Activated CD4-positive, alpha-beta T cell treated with anti-CD3 and anti-CD28 coated beads, Interleukin-2, amount 10 ng/mL, durations not matched to agents 24 days and 14 days (primary cell): Measurements from ENCODE around the gene LXN. TPM values are rescaled to one million over a fixed set of nuclear protein-coding genes. Genes with fewer than 3 reads are reported as not detected.
A peak's percentile ranks its signal among the peaks of the same experiment; 100 is the strongest.

Source experiments
- DNase-seq: peaks from one replicate; pipeline ENCODE4 v3.0.0; 2022
- H3K27ac Mint-ChIP-seq: one replicate; pipeline ENCODE4 v1.8.0; 2022; ENCODE audit warnings: mild to moderate bottlenecking, mixed read lengths
- H3K27me3 Mint-ChIP-seq: one replicate; pipeline ENCODE4 v1.8.0; 2022; ENCODE audit warnings: mixed read lengths
- H3K36me3 Mint-ChIP-seq: one replicate; pipeline ENCODE4 v1.8.0; 2022; ENCODE audit warnings: low read depth, mild to moderate bottlenecking, mixed read lengths
- H3K4me1 Mint-ChIP-seq: one replicate; pipeline ENCODE4 v1.8.0; 2021; ENCODE audit warnings: mixed read lengths
- H3K4me3 Mint-ChIP-seq: one replicate; pipeline ENCODE4 v1.8.0; 2022; ENCODE audit warnings: mild to moderate bottlenecking, moderate library complexity, mixed read lengths
- H3K9me3 Mint-ChIP-seq: one replicate; pipeline ENCODE4 v1.8.0; 2021; ENCODE audit warnings: mixed read lengths
- intact Hi-C: fragments of 100-400 bp; cut with micrococcal nuclease; formaldehyde crosslinking; loops from one replicate; pipeline ENCODE4 v1.15.1; 2023
- total RNA-seq: library from RNA; stranded (reverse); gene quantifications from 2 replicates; pipeline ENCODE4 v1.2.3, GENCODE V29; 2022

The LXN gene
- total RNA-seq, 1 donor from 2014 or later, result 16.2 TPM

DNA sequence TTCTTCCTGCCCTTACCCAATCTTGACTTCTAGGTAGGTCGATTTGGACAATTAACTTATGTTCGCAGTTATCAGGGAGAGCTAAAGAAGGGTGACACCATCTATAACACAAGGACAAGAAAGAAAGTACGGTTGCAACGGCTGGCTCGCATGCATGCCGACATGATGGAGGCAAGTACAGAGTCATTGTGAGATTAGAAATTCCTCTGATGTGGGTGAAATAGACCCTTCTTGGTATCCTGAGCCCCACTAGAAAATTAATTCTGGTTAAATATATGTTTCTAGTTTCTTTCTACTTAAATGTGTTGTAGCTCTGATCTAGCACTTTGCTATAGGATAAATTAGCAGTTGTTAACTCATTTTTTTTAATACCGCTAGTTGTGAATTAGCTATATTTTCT is 13.6 kb downstream of the LXN start:
- H3K27me3 Mint-ChIP-seq, result no peaks in the 10 kb centered on the region
- no peak for DNase-seq
- no peak overlapping the region for H3K4me3 Mint-ChIP-seq
- peaks cover 46% of the 10 kb centered on the region for H3K36me3 Mint-ChIP-seq
- intact Hi-C loops, result loop anchor here (1.0 kb wide), 1 partner anchor 132 kb away; no protein-coding TSS in a partner anchor
- no peaks in the 10 kb centered on the region for H3K9me3 Mint-ChIP-seq
- H3K27ac Mint-ChIP-seq, result no peak overlapping the region
- H3K4me1 Mint-ChIP-seq, result peaks cover 6% of the 10 kb centered on the region

DNA sequence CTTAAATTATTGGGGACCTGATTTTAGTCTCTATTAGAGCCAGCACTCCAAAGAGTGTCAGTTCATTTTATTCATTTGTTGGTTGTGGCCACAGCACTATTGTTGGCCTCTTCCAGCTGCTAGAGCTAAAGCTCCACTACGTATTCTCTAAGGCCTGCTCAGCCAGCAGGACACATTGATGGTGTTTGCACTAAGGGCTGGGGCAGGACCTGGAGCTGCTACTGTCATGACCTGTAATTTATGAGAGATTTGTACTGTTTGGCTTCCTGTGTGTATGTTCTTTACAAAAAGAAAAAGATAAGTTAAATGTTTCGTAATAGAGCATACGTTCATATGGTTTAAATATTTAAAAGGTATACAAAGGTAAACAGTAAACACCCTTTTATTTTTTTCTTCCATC is 20.0 kb downstream of the LXN start:
- Mint-ChIP-seq H3K27me3 (no peaks in the 10 kb centered on the region), H3K4me3 (no peak overlapping the region), H3K4me1 (peaks cover 3% of the 10 kb centered on the region), H3K9me3 (no peaks in the 10 kb centered on the region), H3K36me3 (peaks cover 49% of the 10 kb centered on the region), H3K27ac (no peak overlapping the region)
- peak; percentile 32 for DNase-seq
- intact Hi-C loops, result no loop called here

DNA sequence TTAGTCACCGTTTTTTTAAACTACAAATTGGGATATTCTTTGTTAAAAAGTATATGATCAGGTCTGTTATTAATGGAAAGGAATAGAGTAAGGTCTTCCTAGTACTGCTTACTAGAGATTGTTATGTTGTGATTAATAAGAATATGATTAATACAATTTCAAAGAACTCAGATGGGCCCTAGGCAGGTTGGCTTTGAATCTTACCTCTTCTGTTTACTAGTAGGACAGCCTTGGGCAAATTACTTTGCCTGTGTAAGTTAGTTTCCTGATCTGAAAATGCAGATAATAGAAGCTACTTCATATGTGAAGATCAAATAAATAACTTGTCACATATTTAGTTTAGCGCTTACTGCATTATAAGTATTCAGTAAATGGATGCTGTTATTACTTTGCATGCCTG is 21.3 kb downstream of the LXN start:
- Mint-ChIP-seq H3K4me1 (peaks cover 10% of the 10 kb centered on the region), H3K4me3 (no peak overlapping the region), H3K9me3 (no peaks in the 10 kb centered on the region), H3K36me3 (peaks cover 53% of the 10 kb centered on the region), H3K27me3 (no peaks in the 10 kb centered on the region), H3K27ac (no peak overlapping the region)
- intact Hi-C loops, result no loop called here
- no peak for DNase-seq

DNA sequence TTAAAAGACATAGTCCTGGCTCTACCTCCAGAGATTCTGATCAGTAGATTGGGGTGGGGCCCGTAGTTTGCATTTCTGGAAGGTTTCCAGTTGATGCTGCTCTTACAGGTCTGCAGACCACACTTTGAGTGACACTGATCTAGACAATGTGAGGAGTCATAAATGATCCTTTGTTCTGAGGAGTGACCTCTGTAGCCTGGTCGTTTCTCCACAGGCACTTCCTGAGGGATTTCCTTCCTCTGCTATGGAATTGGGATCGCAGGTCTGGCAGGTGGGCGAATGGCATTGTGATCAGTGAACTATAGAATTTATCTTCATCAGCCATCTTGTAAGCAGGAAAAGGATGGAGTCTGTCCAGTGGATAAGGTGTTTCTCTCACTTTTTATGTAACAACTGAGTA is 22.7 kb downstream of the LXN start:
- no peaks in the 10 kb centered on the region for H3K9me3 Mint-ChIP-seq
- DNase-seq, result peak; percentile 35
- no peak overlapping the region for H3K4me3 Mint-ChIP-seq
- H3K36me3 Mint-ChIP-seq, result peaks cover 54% of the 10 kb centered on the region
- H3K27ac Mint-ChIP-seq, result no peak overlapping the region
- no peaks in the 10 kb centered on the region for H3K27me3 Mint-ChIP-seq
- peaks cover 20% of the 10 kb centered on the region for H3K4me1 Mint-ChIP-seq
- intact Hi-C loops, result loop anchor here (5.0 kb wide), 1 partner anchor 1578 kb away; the partner anchor contains the start of gene C3orf80

DNA sequence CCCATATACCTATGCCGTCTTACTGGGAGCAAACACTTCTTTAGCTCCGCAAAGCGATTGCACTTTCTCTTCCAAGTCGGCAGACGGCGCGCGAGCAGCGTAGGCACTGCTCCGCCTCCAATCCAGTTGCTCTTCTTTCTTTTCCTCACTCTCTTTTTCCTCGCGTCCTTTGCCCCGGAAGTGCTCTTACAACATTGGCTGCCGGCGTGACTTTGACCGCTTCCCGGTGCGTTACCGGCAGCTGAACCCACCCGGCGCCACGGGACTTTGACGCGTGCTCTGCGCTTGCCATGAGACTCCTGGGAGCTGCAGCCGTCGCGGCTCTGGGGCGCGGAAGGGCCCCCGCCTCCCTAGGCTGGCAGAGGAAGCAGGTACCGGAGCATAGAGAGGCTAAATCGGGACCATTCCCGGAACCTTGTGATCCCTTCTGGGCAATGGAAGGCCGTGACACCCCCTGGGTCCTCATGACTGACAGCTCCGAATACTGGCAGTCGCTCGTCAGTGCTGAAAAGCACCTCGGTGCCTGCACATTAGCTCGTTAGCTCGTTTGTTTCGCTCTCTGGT is 28.0 kb downstream of the LXN start, which contains the start of gene GFM1:
Gene GFM1, plus strand, starts transcription at position 183 of the 564 bp plus-strand sequence. Its CDS starts 108 bp downstream, at position 291.
- H3K27ac Mint-ChIP-seq, result peak within 1 kb of the TSS; percentile 92
- no peaks in the 10 kb centered on the region for H3K27me3 Mint-ChIP-seq
- peak; percentile 96 for DNase-seq
- intact Hi-C loops, result loop anchor here (5.0 kb wide), 5 partner anchors 72 to 532 kb away; partner anchors contain the start of genes MFSD1, MLF1 and RSRC1
- peak within 1 kb of the TSS; percentile 93 for H3K4me3 Mint-ChIP-seq
- H3K4me1 Mint-ChIP-seq, result peaks cover 24% of the 10 kb centered on the region
- no peaks in the 10 kb centered on the region for H3K9me3 Mint-ChIP-seq
- peaks cover 31% of the 10 kb centered on the region for H3K36me3 Mint-ChIP-seq

DNA sequence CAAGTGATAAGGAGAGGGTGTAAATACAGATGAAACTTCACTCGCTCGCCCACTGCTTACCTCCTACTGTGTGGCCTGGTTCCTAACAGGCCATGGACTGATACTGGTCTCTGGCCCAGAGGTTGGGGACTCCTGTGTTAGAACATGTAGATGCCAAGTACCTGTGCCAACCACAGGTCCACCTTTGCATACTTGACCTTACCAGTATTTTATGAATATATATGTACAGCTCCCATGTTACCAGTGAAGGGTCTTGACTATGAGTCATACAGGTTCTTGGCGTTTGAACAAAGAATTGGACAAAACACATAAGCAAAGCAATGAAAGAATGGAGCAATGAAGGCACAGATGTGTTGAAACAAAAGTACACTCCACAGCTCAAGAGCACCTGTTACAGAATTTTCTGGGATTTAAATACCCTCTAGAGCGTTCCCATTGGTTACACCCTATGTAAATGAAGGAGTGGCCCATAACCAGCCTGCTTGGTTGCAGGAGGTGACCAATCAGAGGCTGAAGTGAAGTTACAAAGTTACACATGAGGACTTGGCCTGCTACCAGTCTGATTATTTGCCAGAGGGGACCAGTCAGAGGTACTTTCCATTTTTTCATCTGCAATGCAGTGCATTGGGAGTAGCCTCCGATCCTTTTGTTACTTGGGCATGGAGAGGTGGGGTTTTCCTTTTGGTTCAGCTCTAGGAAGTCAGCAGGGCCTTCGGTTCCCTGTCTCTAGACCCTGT is 29.8 kb downstream of the LXN start:
- peaks cover 21% of the 10 kb centered on the region for H3K4me1 Mint-ChIP-seq
- DNase-seq, result peak; percentile 50
- H3K27me3 Mint-ChIP-seq, result no peaks in the 10 kb centered on the region
- intact Hi-C loops, result loop anchor here (5.0 kb wide), 5 partner anchors 70 to 530 kb away; partner anchors contain the start of genes MFSD1, MLF1 and RSRC1
- H3K27ac Mint-ChIP-seq, result no peak overlapping the region
- no peaks in the 10 kb centered on the region for H3K9me3 Mint-ChIP-seq
- H3K36me3 Mint-ChIP-seq, result peaks cover 20% of the 10 kb centered on the region
- H3K4me3 Mint-ChIP-seq, result no peak overlapping the region

DNA sequence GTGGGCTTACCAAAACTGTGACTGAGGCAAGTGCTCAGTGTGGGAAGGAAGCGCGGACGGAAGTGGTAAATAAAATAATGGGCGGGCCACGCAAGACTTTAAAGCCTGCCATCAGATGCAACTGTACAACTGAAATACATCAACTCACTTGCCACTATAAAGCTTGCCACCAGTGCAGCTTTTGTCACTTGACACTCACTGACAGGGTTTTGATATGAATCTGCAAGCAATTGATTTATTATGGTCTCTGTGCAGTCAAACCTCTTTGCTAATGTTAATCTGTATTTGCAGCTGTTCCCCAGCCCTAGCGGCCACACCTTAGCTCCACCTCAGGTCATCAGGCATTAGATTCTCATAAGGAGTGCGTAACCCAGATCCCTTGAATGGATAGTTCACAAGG is 30.4 kb downstream of the LXN start:
- H3K4me1 Mint-ChIP-seq, result peaks cover 19% of the 10 kb centered on the region
- H3K4me3 Mint-ChIP-seq, result no peak overlapping the region
- no peaks in the 10 kb centered on the region for H3K9me3 Mint-ChIP-seq
- peak; percentile 53 for DNase-seq
- peaks cover 14% of the 10 kb centered on the region for H3K36me3 Mint-ChIP-seq
- intact Hi-C loops, result loop anchor here (5.0 kb wide), 5 partner anchors 70 to 530 kb away; partner anchors contain the start of genes MFSD1, MLF1 and RSRC1
- no peaks in the 10 kb centered on the region for H3K27me3 Mint-ChIP-seq
- no peak overlapping the region for H3K27ac Mint-ChIP-seq

DNA sequence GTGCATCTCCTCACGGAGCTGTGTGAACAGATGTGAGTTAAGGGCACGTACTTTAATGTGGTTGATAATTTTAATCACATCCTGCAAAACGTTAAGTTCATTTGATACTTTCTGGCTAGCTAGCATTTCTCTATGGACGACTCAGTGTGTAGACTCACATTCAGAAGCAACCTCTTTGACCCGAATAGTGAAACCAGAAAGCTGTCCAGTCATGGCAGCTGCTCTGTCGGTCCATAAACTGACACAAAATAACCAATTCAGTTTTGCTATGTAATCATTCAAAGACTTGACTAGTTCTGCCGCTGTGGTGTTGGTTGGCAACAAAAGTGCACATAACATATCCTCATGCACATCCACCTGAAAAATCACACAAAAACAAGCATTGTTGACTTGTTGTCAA is 31.8 kb downstream of the LXN start:
- no peaks in the 10 kb centered on the region for H3K27me3 Mint-ChIP-seq
- peaks cover 10% of the 10 kb centered on the region for H3K4me1 Mint-ChIP-seq
- no peak overlapping the region for H3K4me3 Mint-ChIP-seq
- no peak overlapping the region for H3K27ac Mint-ChIP-seq
- intact Hi-C loops, result loop anchor here (5.0 kb wide), 5 partner anchors 68 to 528 kb away; partner anchors contain the start of genes MFSD1, MLF1 and RSRC1
- no peaks in the 10 kb centered on the region for H3K9me3 Mint-ChIP-seq
- DNase-seq, result no peak
- H3K36me3 Mint-ChIP-seq, result peaks cover 3% of the 10 kb centered on the region

DNA sequence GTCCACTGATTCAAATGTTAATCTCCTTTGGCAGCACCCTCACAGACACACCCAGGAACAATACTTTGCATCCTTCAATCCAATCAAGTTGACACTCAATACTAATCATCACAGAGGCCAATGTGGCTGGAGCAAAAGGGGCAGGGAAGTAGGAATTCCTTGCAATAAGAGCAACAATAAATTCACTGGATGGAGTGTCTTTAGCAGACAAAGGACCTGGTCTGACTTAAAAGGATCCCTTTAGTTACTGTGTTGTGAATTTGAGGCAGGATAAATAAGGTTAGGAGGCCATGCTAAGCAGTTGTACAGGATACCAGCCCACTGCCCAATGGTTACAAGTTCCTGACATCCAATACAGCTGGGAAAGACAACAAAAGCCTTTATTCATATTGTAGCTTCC is 40.5 kb downstream of the LXN start:
- DNase-seq, result no peak
- intact Hi-C loops, result no loop called here
- H3K9me3 Mint-ChIP-seq, result no peaks in the 10 kb centered on the region
- H3K4me3 Mint-ChIP-seq, result no peak overlapping the region
- H3K27ac Mint-ChIP-seq, result no peak overlapping the region
- H3K36me3 Mint-ChIP-seq, result no peaks in the 10 kb centered on the region
- H3K27me3 Mint-ChIP-seq, result peaks cover 5% of the 10 kb centered on the region
- H3K4me1 Mint-ChIP-seq, result no peaks in the 10 kb centered on the region

DNA sequence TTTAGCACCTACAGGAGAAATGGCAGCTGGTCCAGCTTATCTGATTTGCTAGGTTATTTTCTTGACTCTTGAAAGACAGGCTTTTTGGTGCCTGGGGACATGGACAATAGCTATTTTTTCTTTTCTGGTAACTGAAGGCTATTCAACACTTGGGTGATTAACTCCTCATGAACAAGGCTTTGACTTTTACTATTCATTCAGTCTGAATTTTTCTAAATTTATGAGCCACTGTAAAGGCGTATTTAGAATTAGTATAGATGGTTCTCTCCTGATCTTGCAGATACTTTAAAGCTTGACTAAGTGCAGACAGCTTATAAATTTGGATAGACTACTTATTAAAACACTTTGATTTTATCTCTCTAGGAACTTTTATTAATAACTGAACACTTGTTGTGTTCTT is 46.6 kb downstream of the LXN start:
- no peak overlapping the region for H3K27ac Mint-ChIP-seq
- intact Hi-C loops, result no loop called here
- no peak overlapping the region for H3K4me3 Mint-ChIP-seq
- H3K9me3 Mint-ChIP-seq, result peaks cover 6% of the 10 kb centered on the region
- H3K27me3 Mint-ChIP-seq, result peaks cover 5% of the 10 kb centered on the region
- H3K36me3 Mint-ChIP-seq, result no peaks in the 10 kb centered on the region
- DNase-seq, result no peak
- no peaks in the 10 kb centered on the region for H3K4me1 Mint-ChIP-seq

DNA sequence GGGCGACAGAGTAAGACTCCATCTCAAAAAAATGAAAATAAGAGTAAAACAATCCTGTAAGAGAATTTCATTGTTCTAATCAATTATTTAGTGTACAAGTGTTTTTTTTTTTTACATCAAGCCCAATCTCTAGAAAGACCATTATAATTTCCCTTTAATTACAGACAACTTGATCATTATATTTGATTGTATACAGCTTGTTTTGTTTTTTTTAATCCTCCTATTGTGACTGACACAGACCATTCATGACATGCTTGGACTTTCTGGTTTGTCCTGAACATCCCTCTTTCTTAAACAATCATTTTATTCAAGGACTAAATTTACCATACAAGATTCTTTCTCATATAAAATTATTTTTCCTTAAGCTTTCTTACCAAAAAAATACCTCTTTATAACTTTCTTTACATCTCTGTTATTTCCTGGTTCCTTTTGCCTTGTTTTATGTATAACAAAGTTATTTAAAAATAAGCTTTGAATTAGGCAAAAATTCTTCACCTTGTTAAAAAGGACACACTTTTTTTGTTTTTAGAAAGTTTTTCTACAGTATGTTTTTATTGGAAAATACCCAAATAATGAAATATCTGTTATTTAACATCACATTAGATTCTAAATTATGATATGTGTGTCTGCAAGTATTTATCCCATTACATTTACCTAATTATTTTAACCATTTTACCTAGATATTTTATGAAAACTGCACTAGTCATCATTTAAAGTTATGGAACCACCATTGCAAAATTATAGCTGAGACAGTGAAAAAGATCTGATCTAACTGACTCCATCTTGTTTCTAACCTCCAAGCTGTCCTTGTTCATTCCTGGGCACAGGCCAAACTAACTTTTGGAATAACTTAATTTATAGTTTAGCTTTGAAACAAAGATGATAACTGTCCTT is 54.2 kb downstream of the LXN start:
- Mint-ChIP-seq H3K9me3 (peaks cover 10% of the 10 kb centered on the region), H3K4me1 (no peaks in the 10 kb centered on the region), H3K27ac (no peak overlapping the region), H3K4me3 (no peak overlapping the region), H3K36me3 (no peaks in the 10 kb centered on the region), H3K27me3 (no peaks in the 10 kb centered on the region)
- intact Hi-C loops, result no loop called here
- no peak for DNase-seq
